IMR-90 (cell line): ENCODE results near the gene NR1H2. TPM values are rescaled to one million over a fixed set of nuclear protein-coding genes. Genes with fewer than 3 reads are reported as not detected.

ENCODE experiments used
- ATAC-seq: fragments of 200-7000 bp; cut with Tn5 transposase; 2 replicates; pipeline ENCODE4 v1.9.1; 2020; ENCODE audit warnings: low read depth, mild to moderate bottlenecking, moderate library complexity
- BruUV-seq: library from RNA; stranded (reverse); fragments of 400-500 nt; replicated peaks from 2 replicates; lab custom pipeline; 2021; lab: Mats Ljungman, UMichigan
- CTCF ChIA-PET: fragments of 300-600 bp; formaldehyde crosslinking; extraction: SDS; loops from one replicate; lab custom pipeline; 2021; ENCODE audit warnings: antibody characterized with exemption; lab: Yijun Ruan, JAX
- POLR2A ChIA-PET: fragments of 300-600 bp; sonication (Branson Sonifier 250); formaldehyde crosslinking; loops from one replicate; lab custom pipeline; 2022; ENCODE audit warnings: antibody characterized with exemption; ENCODE audit not compliant: unreplicated experiment; lab: Charles Lee
- DNase-seq: peaks from one replicate; pipeline ENCODE4 v3.0.0; 2013
- H2AFZ ChIP-seq: replicated peaks from 2 replicates; pipeline ENCODE3; 2013; ENCODE audit warnings: low read length, mild to moderate bottlenecking; ENCODE audit not compliant: poor library complexity
- H2AK5ac ChIP-seq: 2 replicates; pipeline ENCODE4 v1.6.1; 2013; ENCODE audit warnings: low read depth, low read length, inconsistent platforms
- H2AK9ac ChIP-seq: replicated peaks from 2 replicates; pipeline ENCODE3; 2013; ENCODE audit warnings: mild to moderate bottlenecking, low read depth, low read length, moderate library complexity; ENCODE audit not compliant: poor library complexity
- H2BK120ac ChIP-seq: 2 replicates; pipeline ENCODE4 v1.6.1; 2013; ENCODE audit warnings: low read depth, low read length, inconsistent platforms
- H2BK15ac ChIP-seq: 3 replicates; pipeline ENCODE4 v1.6.1; 2013; ENCODE audit warnings: low read depth, low read length, inconsistent platforms
- H2BK20ac ChIP-seq: 2 replicates; pipeline ENCODE4 v1.6.1; 2013; ENCODE audit warnings: low read depth, mild to moderate bottlenecking, inconsistent platforms, low read length, moderate library complexity
- H2BK5ac ChIP-seq: 2 replicates; pipeline ENCODE4 v1.6.1; 2013; ENCODE audit warnings: mild to moderate bottlenecking, low read depth, low read length, inconsistent platforms; ENCODE audit not compliant: poor library complexity, severe bottlenecking
- H3K14ac ChIP-seq: replicated peaks from 2 replicates; pipeline ENCODE4 v1.6.1; 2013; ENCODE audit warnings: low read depth, low read length, inconsistent platforms
- H3K18ac ChIP-seq: 2 replicates; pipeline ENCODE4 v1.6.1; 2013; ENCODE audit warnings: low read depth, low read length, control low read depth
- H3K23ac ChIP-seq: 2 replicates; pipeline ENCODE4 v1.6.1; 2013; ENCODE audit warnings: low read depth, low read length, inconsistent platforms
- H3K27ac ChIP-seq: 2 replicates; pipeline ENCODE4 v1.5.1; 2013; ENCODE audit warnings: mild to moderate bottlenecking, control low read depth, low read length; ENCODE audit not compliant: insufficient read depth
- H3K27me3 ChIP-seq: 2 replicates; pipeline ENCODE4 v1.6.1; 2013; ENCODE audit warnings: low read length; ENCODE audit not compliant: control insufficient read depth, insufficient read depth
- H3K36me3 ChIP-seq: 2 replicates; pipeline ENCODE4 v1.6.1; 2013; ENCODE audit warnings: low read length, mixed read lengths; ENCODE audit not compliant: control insufficient read depth, insufficient read depth
- H3K4ac ChIP-seq: 2 replicates; pipeline ENCODE4 v1.6.1; 2013; ENCODE audit warnings: low read depth, low read length, inconsistent platforms
- H3K4me1 ChIP-seq: 2 replicates; pipeline ENCODE4 v1.6.1; 2013; ENCODE audit warnings: low read length, mixed read lengths; ENCODE audit not compliant: control insufficient read depth, insufficient read depth
- H3K4me2 ChIP-seq: 2 replicates; pipeline ENCODE4 v1.6.1; 2013; ENCODE audit warnings: low read depth, mild to moderate bottlenecking, control low read depth, low read length, moderate library complexity
- H3K4me3 ChIP-seq: 2 replicates; pipeline ENCODE4 v1.5.1; 2013; ENCODE audit warnings: low read depth, mild to moderate bottlenecking, control low read depth, low read length, moderate library complexity; ENCODE audit not compliant: insufficient read depth
- H3K56ac ChIP-seq: 2 replicates; pipeline ENCODE4 v1.6.1; 2013; ENCODE audit warnings: low read length, inconsistent platforms; ENCODE audit not compliant: insufficient read depth; ENCODE audit errors: extremely low read depth
- H3K79me1 ChIP-seq, 2 experiments: 2 replicates each; pipeline ENCODE4 v1.6.1; 2013; ENCODE audit warnings: low read length in 2 of 2, inconsistent platforms in 1 of 2, low read depth in 1 of 2
- H3K9ac ChIP-seq: 2 replicates; pipeline ENCODE4 v1.6.1; 2013; ENCODE audit warnings: low read depth, low read length, control low read depth
- H3K9me1 ChIP-seq: 2 replicates; pipeline ENCODE4 v1.6.1; 2013; ENCODE audit warnings: low read length, inconsistent platforms; ENCODE audit not compliant: insufficient read depth
- H3K9me3 ChIP-seq: 2 replicates; pipeline ENCODE4 v1.6.1; 2013; ENCODE audit warnings: low read length; ENCODE audit not compliant: control insufficient read depth, insufficient read depth
- H4K20me1 ChIP-seq: 2 replicates; pipeline ENCODE4 v1.6.1; 2013; ENCODE audit warnings: low read length, inconsistent platforms; ENCODE audit not compliant: insufficient read depth
- H4K5ac ChIP-seq: 2 replicates; pipeline ENCODE4 v1.6.1; 2013; ENCODE audit warnings: mild to moderate bottlenecking, low read depth, low read length, control low read depth
- H4K8ac ChIP-seq, 2 experiments: 2 replicates each; pipeline ENCODE4 v1.6.1; 2013; ENCODE audit warnings: low read depth in 2 of 2, low read length in 2 of 2, control low read depth in 1 of 2, inconsistent platforms in 1 of 2
- H4K91ac ChIP-seq: 2 replicates; pipeline ENCODE4 v1.6.1; 2013; ENCODE audit warnings: low read depth, low read length, inconsistent platforms; ENCODE audit not compliant: insufficient read depth
- BHLHE40 ChIP-seq: fragments of 150-350 bp; IDR thresholded peaks from 2 replicates; pipeline ENCODE4 v1.6.1; 2016; ENCODE audit warnings: mild to moderate bottlenecking, low read depth, low read length
- CEBPB ChIP-seq: IDR thresholded peaks from 2 replicates; pipeline ENCODE4 v1.6.1; 2012; ENCODE audit warnings: low read depth, low read length, improper control_type of control experiment
- CHD1 ChIP-seq: IDR thresholded peaks from 2 replicates; pipeline ENCODE4 v1.6.1; 2012; ENCODE audit warnings: low read depth, low read length, improper control_type of control experiment
- ELK1 ChIP-seq: fragments of 150-350 bp; IDR thresholded peaks from 2 replicates; pipeline ENCODE4 v1.6.1; 2016; ENCODE audit warnings: low read depth, mild to moderate bottlenecking, low read length, moderate library complexity, borderline replicate concordance
- FOS ChIP-seq: fragments of 150-350 bp; IDR thresholded peaks from 2 replicates; pipeline ENCODE4 v1.6.1; 2016; ENCODE audit warnings: low read depth, low read length
- MAFK ChIP-seq: IDR thresholded peaks from 2 replicates; pipeline ENCODE4 v1.6.1; 2012; ENCODE audit warnings: low read depth, low read length, improper control_type of control experiment
- MAZ ChIP-seq: IDR thresholded peaks from 2 replicates; pipeline ENCODE4 v1.6.1; 2012; ENCODE audit warnings: low read depth, mild to moderate bottlenecking, low read length, improper control_type of control experiment, moderate library complexity, borderline replicate concordance
- MXI1 ChIP-seq: IDR thresholded peaks from 2 replicates; pipeline ENCODE4 v1.6.1; 2012; ENCODE audit warnings: low read depth, mild to moderate bottlenecking, low read length, moderate library complexity, borderline replicate concordance
- POLR2A ChIP-seq: IDR thresholded peaks from 2 replicates; pipeline ENCODE4 v1.6.1; 2012; ENCODE audit warnings: mild to moderate bottlenecking, low read depth, low read length
- RAD21 ChIP-seq: IDR thresholded peaks from 2 replicates; pipeline ENCODE4 v1.6.1; 2012; ENCODE audit warnings: low read length, improper control_type of control experiment
- RCOR1 ChIP-seq: IDR thresholded peaks from 2 replicates; pipeline ENCODE4 v1.6.1; 2012; ENCODE audit warnings: mild to moderate bottlenecking, low read length, improper control_type of control experiment; ENCODE audit not compliant: insufficient replicate concordance
- RFX5 ChIP-seq: IDR thresholded peaks from 2 replicates; pipeline ENCODE4 v1.8.0; 2012; ENCODE audit warnings: low read depth, mild to moderate bottlenecking, low read length, moderate library complexity
- SMC3 ChIP-seq: fragments of 150-350 bp; IDR thresholded peaks from 2 replicates; pipeline ENCODE4 v1.6.1; 2016; ENCODE audit warnings: low read depth, mild to moderate bottlenecking, antibody characterized with exemption, low read length, moderate library complexity
- WGBS, 2 experiments: methylation state at CpG; one replicate each; pipeline versions ENCODE4 v1.1.5 to v1.1.7; 2013; ENCODE audit warnings: missing lambda C conversion rate in 2 of 2; ENCODE audit not compliant: insufficient read length in 1 of 2; ENCODE audit errors: extremely low coverage in 2 of 2; 5-methylcytosine and 5-hydroxymethylcytosine counted together
- dilution Hi-C: fragments of 300-500 bp; cut with HindIII; formaldehyde crosslinking; loops from one replicate; pipeline ENCODE4 v1.14.3; 2018; ENCODE audit warnings: low sequenced_read_pairs; ENCODE audit not compliant: unreplicated experiment
- in situ Hi-C: fragments of 300-500 bp; cut with MboI; formaldehyde crosslinking; loops from 3 replicates; pipeline ENCODE4 v1.14.3; 2019; ENCODE audit warnings: low sequenced_read_pairs, inconsistent platforms, mixed read lengths
- intact Hi-C: fragments of 100-400 bp; cut with micrococcal nuclease; formaldehyde crosslinking; loops from 2 replicates; pipeline ENCODE4 v1.10.0; 2022
- polyA plus RNA-seq, 3 experiments: library from polyadenylated mRNA; depleted of rRNA; stranded (reverse); fragments of >200 nt; gene quantifications; 2 replicates each; pipeline ENCODE4 v1.2.3, GENCODE V29; 2012; ENCODE audit warnings: low replicate concordance in 1 of 3
- total RNA-seq: library from RNA; depleted of rRNA; stranded (reverse); fragments of >200 nt; gene quantifications from 2 replicates; pipeline ENCODE4 v1.2.3, GENCODE V29; 2012
- TF ChIP-seq, protein P1 (sequence below): conservative IDR thresholded peaks from 2 replicates; pipeline ENCODE4 v1.5.1; 2012; ENCODE audit warnings: mild to moderate bottlenecking, low read depth, low read length, improper control_type of control experiment
- TF ChIP-seq, protein P2 (sequence below): fragments of 150-350 bp; IDR thresholded peaks from 2 replicates; pipeline ENCODE4 v1.6.1; 2017; ENCODE audit warnings: mild to moderate bottlenecking, antibody characterized with exemption, low read length, low read depth

NR1H2 gene
- total and polyA plus RNA-seq, 2 of the 4 experiments (the other 2 are of a cell fraction): 37.8 to 48.4 TPM

GRCh38 chr19:50349277-50350057 is 26.8 kb upstream of the NR1H2 start:
- Histone ChIP-seq H3K56ac (no peak overlapping the region), H3K4ac (no peak overlapping the region), H3K27ac (no peak overlapping the region), H3K4me2 (no peak overlapping the region), H3K23ac (no peak overlapping the region), H2AK5ac (no peak overlapping the region), H3K36me3 (no peaks in the 10 kb centered on the region), H3K9me1 (no peaks in the 10 kb centered on the region), H3K79me1 (no peaks in the 10 kb centered on the region), H3K9me3 (peaks cover 8% of the 10 kb centered on the region), H2BK120ac (no peak overlapping the region), H2AK9ac (no peak overlapping the region), H2BK15ac (no peak overlapping the region), H3K27me3 (no peaks in the 10 kb centered on the region; the same call in 1 of the 2 replicates), H4K20me1 (no peaks in the 10 kb centered on the region), H2BK20ac (no peak overlapping the region), H4K8ac (no peak overlapping the region), H3K4me1 (no peaks in the 10 kb centered on the region), H4K91ac (no peak overlapping the region), H2BK5ac (no peak overlapping the region), H3K18ac (no peak overlapping the region), H3K14ac (no peak overlapping the region), H3K4me3 (no peak overlapping the region), H2AFZ (no peak overlapping the region), H3K9ac (no peak overlapping the region), H4K5ac (no peak overlapping the region)
- no peak for DNase-seq
- ATAC-seq: no peak
- dilution Hi-C loops: no loop called here
- intact Hi-C loops: loop anchor here (10.0 kb wide), 1 partner anchor 665 kb away; the partner anchor contains the start of gene KLK10
- BruUV-seq: no TSS peak
- 83% methylated on average over 7 of the region's 22 CpGs; no CpG with 5 or more reads in 1 of the 2 experiments for WGBS, 2 experiments
- in situ Hi-C loops: loop anchor here (10.0 kb wide), 1 partner anchor 435 kb away; no protein-coding TSS in a partner anchor
- ChIA-PET CTCF (no interaction called here), POLR2A (no interaction called here)
- TF ChIP-seq SMC3 (no peak), MAFK (no peak), RCOR1 (no peak), CEBPB (no peak), MAZ (no peak), RFX5 (no peak), RAD21 (no peak), BHLHE40 (no peak), ELK1 (no peak), CHD1 (no peak), MXI1 (no peak), FOS (no peak), POLR2A (no peak)
- TF ChIP-seq, protein P1, sequence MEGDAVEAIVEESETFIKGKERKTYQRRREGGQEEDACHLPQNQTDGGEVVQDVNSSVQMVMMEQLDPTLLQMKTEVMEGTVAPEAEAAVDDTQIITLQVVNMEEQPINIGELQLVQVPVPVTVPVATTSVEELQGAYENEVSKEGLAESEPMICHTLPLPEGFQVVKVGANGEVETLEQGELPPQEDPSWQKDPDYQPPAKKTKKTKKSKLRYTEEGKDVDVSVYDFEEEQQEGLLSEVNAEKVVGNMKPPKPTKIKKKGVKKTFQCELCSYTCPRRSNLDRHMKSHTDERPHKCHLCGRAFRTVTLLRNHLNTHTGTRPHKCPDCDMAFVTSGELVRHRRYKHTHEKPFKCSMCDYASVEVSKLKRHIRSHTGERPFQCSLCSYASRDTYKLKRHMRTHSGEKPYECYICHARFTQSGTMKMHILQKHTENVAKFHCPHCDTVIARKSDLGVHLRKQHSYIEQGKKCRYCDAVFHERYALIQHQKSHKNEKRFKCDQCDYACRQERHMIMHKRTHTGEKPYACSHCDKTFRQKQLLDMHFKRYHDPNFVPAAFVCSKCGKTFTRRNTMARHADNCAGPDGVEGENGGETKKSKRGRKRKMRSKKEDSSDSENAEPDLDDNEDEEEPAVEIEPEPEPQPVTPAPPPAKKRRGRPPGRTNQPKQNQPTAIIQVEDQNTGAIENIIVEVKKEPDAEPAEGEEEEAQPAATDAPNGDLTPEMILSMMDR: no peak
- TF ChIP-seq, protein P2, sequence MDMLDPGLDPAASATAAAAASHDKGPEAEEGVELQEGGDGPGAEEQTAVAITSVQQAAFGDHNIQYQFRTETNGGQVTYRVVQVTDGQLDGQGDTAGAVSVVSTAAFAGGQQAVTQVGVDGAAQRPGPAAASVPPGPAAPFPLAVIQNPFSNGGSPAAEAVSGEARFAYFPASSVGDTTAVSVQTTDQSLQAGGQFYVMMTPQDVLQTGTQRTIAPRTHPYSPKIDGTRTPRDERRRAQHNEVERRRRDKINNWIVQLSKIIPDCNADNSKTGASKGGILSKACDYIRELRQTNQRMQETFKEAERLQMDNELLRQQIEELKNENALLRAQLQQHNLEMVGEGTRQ: no peak
